GM18951 (cell line): ENCODE results near the gene ATP6V1G1.
"Not testable (repeated sequence)": the region's sequence is repeated elsewhere in the genome, so short reads cannot be mapped to it uniquely, and the experiment has no call there.

Experiments
- POLR2A ChIP-seq: IDR thresholded peaks from 4 replicates; pipeline ENCODE4 v1.6.1; 2011; ENCODE audit warnings: mild to moderate bottlenecking; ENCODE audit not compliant: insufficient read length, insufficient read depth; ENCODE audit errors: extremely low read depth
- in situ Hi-C: fragments of 300-500 bp; cut with MboI; formaldehyde crosslinking; loops from one replicate; pipeline ENCODE4 v1.12.0; 2022; ENCODE audit warnings: low sequenced_read_pairs, mixed read lengths, inconsistent platforms; ENCODE audit not compliant: unreplicated experiment

Gene ATP6V1G1

DNA sequence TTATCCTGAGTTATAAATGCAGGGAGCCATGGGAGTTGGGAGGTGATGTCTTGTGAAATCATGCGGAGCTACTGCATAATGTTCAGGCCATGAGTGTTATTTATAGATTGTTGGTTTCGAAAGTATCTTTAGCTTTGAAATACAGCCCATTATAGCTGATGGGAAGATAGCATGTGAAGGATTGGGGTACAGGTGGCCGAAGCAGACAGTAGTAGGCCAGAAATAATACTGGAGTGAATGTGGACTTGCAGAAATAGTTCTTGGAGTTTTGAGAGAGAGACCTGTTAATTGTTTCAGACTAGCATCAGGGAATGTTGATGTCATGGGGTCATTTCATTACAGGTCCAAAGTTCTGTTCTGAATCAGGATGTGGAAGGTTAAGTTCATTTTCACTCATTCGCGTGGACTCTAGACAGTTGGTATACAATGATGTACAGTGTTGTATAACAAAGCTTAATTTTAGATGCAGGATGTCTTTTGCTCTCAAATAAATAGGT, 3.8 kb downstream of the ATP6V1G1 start:
- TF ChIP-seq POLR2A: no peak
- in situ Hi-C loops: no loop called here

DNA sequence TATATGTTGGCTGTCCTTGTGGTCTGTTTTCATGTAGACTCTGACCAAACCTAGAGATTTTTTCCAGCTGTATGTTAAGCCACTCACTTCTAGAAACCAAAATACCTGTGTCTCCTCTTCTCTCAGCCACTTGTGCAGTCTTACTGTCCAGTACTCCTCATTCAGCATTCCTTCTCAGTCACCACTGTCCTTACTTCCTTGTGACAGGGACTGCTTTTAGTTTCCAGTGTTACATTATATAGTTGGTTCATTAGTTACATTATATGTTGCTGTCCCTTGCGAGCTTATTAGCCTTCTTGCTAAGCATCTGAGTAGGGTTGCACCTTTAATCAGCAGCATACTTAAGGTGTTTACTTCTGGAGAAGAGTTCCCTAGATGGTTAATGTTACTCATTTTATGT, 4.3 kb downstream of the ATP6V1G1 start:
- in situ Hi-C loops: no loop called here
- no peak for TF ChIP-seq POLR2A

DNA sequence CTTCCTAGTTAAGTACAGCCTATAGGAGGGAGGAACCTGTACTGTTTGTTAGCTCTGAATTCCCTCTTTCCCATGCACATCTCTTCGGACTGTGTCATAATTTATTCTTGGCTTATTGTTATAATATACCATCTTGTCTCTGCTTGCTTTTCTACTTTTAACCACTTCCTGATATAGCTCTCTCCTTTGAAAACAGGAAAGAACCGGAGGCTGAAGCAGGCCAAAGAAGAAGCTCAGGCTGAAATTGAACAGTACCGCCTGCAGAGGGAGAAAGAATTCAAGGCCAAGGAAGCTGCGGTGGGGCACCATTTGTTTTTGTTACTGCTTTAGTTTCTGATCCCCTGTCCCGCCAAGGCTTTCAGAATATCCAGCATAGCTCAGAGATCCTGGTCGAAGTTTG, 4.8 kb downstream of the ATP6V1G1 start:
- in situ Hi-C loops: no loop called here
- TF ChIP-seq POLR2A: no peak

DNA sequence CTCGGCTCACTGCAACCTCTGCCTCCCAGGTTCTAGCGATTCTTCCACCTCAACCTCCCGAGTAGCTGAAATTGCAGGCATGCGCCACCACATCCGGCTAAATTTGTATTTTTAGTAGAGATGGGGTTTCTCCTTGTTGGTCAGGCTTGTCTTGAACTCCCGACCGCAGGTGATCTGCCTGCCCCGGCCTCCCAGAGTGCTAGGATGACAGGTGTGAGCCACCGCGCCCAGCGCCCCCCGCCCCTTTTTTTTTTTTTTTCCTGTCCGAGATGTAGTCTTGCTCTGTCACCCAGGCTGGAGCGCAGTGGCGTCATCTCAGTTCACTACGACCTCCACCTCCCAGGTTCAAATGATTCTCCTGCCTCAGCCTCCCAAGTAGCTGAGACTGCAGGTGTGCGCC, 6.6 kb downstream of the ATP6V1G1 start:
- TF ChIP-seq POLR2A: no peak
- in situ Hi-C loops: no loop called here

DNA sequence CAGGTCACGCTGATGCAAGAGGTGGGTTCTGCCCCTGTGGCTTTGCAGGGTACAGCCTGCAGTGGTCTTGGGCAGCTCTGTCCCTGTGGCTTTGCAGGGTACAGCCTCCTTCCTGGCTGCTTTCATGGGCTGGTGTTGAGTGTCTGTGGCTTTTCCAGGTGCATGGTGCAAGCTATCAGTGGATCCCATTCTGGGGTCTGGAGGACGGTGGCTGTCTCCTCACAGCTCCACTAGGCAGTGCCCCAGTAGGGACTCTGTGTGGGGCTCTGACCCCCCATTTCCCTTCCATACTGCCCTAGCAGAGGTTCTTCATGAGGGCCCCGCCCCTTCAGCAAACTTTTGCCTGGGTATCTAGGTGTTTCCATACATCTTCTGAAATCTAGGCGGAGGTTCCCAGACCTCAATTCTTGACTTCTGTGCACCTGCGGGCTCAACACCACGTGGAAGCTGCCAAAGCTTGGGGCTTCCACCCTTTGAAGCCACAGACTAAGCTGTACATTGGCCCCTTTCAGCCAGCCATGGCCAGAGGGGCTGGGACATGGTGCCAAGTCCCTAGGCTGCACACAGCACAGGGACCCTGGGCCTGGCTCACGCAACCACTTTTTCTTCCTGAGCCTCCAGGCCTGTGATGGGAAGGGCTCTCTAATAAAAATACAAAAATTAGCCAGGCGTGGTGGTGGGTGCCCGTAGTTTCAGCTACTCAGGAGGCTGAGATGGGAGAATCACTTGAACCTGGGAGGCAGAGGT, 13.1 kb downstream of the ATP6V1G1 start:
- in situ Hi-C loops: not testable (repeated sequence)

DNA sequence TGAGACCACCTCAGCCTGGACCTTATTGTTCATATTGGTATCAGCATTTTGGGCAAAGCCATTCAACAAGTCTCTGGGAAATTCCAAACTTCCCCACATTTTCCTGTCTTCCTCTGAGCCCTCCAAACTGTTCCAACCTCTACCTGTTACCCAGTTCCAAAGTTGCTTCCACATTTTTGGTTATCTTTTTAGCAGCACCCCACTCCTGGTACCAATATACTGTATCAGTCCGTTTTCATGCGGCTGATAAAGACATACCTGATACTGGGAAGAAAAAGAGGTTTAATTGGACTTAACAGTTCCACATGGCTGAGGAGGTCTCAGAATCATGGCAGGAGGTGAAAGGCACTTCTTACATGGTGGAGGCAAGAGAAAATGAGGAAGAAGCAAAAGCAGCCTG, 14.2 kb downstream of the ATP6V1G1 start:
- in situ Hi-C loops: not testable (repeated sequence)

DNA sequence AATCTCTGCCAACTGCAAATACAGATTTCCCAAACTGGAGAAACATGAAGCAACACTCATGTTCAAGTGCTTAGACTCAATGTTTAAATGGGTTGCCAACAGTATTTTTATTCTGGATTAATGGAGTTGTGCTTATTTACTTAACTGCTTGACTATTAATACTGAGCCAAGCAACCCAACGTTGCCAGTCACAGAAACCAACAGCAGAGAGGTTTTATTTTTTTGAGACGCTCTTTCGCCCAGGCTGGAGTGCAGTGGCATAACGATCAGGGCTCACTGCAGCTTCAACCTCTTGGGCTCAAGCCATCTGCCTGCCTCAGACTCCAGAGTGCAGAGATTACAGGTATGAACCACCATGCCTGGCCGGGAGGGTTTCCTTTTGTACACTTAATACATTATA, 15.1 kb downstream of the ATP6V1G1 start:
- TF ChIP-seq POLR2A: no peak
- in situ Hi-C loops: no loop called here

DNA sequence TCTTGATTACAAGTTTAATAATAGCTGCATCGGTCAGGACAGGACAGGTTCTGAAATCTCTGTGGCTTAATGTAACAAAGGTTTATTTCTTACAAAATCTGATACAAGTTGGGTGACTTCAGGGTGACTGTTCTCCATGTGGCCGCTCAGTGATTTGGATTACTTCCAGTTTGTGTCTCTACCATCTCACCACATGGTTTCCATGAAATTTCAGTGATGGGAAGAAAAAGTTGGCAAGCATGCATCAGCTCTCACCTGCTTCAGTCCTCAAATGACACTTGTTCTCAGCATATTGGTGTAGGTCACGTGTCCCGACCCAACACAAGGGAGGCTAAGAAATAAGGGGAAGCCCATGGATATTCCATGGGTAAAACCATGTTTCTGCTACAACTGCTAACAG, 15.7 kb downstream of the ATP6V1G1 start:
- in situ Hi-C loops: no loop called here
- TF ChIP-seq POLR2A: no peak

DNA sequence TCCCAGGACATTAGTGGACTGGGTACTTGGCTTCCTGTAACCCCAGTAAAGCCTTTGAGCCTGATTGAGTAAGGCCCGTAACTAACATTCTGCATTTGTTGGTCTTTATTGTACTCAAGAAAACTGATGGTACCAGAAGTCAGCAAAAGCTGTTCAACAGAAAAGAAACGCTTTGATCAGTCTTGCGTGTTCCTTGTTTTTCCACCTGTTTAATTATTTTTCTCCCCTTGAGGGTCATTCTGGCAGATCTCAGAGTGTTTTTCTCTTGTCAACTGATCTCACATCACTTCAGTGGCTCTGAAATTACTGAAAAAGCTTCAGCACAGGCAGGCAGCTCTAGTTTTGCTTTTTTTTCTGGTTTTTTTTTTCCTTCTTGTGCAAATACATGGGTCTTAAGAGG, 17.4 kb downstream of the ATP6V1G1 start:
- TF ChIP-seq POLR2A: no peak
- in situ Hi-C loops: no loop called here

DNA sequence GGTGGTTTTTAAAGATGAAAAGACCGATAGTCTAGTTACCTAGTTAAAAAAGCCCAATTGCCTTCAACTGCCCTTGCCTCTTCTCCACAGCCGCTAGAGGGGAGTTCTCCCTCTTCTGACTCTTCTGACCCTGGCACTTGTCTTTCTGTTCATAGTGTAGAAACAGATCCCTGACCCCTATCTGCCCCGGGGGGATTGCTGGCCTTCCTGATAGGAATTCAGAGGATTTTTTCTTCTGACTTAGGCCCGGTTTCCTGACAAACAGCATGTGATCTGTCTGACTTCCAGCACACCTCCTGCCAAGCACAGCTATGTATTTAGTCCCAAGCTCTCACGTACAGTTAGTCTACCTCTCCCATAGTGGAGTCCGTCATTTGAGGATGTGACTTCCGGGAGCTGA, 18.5 kb downstream of the ATP6V1G1 start:
- in situ Hi-C loops: no loop called here
- TF ChIP-seq POLR2A: no peak

DNA sequence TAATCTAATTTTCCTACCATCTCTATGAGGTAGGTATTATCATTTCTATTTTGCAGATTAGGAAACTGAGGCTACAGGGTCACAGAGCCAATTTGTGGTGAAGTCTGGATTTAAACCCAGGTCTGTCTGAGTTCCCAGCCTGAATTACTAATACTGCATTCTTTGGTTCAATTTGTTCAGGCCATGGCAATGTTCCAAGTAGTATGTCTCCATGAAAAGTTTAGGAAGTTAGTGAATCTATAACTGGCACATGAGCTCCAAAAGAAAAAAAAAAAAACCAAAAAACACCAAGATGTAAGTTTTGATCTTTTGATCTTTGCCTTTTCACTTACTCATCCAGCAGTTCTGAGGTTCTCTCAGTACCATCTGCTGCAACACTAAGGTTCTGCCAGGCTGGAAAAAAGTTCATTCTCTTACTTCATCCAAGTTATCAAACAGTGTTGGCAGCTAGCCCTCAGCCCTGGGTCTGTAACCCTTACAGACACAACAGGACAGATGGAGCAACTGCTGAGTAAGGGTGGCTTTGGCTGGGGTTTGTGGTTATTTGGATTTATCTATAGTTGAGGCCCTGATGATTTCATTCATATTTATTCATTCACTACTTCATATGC, 19.1 kb downstream of the ATP6V1G1 start:
- no peak for TF ChIP-seq POLR2A
- in situ Hi-C loops: no loop called here

DNA sequence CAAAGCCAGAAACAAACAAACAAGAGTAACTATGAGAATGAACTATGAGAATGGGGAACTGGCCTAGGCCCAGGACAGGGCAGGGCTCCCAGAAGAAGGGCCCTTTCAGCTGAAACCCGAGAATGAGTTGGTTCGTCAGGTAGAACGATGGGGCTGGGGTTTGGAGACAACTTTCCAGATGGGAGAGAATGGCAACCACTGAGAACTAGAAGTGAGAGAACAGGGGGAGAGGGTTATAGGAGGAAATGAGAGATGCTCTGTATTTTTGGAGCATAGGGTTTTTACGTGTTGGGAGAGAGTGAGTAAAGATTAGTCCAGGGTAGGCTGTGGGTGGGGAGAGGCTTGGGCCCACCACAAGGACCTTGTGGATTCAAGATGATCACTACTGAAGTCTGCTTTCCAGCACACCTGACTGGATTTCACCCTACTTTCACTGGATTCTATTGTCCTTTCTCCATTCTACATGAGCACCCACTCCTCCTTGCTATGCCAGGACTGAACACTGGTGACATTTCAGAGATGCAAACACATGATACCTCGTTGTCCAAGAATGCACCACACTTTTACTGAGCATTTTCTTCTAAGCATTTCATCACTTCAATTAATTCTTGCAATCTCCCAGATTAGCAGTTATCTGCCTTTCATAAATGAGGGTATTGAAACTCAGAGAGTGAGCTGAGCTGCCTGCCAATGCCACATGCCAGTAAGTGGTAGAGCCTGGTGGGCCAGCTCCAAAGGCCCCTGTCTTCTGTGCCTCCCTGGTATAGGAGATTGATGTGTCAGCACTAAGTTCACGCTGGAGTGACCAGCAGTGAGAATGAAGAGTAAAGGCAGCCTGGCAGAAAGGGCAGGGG, 20.3 kb downstream of the ATP6V1G1 start:
- in situ Hi-C loops: no loop called here

DNA sequence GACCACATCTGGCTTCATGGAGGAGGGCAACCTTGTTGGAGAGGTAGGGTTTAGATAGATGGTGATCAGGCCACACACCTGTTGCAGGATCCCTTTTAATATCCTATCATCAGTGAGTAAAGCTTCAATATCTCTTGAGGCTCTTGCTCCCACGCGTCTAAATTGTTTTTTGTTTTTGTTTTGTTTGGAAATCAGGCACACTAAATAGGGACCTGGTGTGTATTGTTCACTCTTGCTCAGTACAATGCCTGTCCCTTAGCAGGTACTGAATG, 20.9 kb downstream of the ATP6V1G1 start:
- in situ Hi-C loops: no loop called here
- TF ChIP-seq POLR2A: no peak

More for the DNA sequence above, 20.3 kb downstream of the ATP6V1G1 start:
- no peak for TF ChIP-seq POLR2A
